HG03575 (cell line): ENCODE data around the gene TSPAN5.
A peak's percentile ranks its signal among the peaks of the same experiment; 100 is the strongest.

ENCODE experiments used
- ATAC-seq: cut with Tn5 transposase; IDR thresholded peaks from one replicate; pipeline ENCODE4 v1.9.1; 2021; ENCODE audit not compliant: unreplicated experiment, insufficient number of reproducible peaks, low FRiP score; ENCODE audit errors: extremely low read depth

TSPAN5 gene

DNA sequence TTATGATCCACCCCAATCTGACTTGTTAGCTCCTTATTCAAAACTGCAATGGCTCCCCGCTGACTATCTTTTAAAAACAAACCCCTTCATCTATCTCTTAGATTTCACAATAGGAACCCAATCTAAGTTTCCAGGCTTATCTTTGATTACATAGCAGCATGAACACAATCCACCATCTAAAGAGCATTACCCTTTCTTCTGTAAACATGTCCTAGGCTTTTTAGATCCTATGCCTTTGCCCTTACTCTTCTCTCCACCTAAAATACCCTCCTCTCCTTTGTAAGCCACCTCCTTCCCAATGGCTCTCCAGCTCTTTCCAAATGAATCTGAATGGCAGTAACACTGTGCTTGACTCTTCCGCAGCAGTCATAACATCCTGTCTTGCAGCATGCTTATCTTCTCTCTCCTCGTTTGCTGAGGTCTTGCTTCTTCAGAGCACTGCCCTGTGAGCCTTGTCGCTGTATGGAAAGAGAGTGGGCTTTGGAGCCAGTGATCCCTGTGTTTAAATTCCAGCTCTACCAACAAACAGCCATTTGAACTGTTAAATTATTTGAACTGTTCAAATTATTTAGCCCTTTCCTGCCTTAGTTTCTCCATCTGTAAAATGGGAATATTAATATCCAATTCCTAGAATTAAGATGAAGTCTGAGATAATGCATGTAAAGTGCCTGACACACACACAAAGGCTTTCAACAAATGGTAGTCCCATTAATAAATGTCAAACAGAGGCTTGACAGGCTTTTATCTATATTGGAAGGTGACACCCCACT lies 16.2 kb upstream of the TSPAN5 start:
- ATAC-seq, result no peak

GRCh38 chr4:98673978-98674377 lies 15.6 kb upstream of the TSPAN5 start:
- ATAC-seq, result no peak

DNA sequence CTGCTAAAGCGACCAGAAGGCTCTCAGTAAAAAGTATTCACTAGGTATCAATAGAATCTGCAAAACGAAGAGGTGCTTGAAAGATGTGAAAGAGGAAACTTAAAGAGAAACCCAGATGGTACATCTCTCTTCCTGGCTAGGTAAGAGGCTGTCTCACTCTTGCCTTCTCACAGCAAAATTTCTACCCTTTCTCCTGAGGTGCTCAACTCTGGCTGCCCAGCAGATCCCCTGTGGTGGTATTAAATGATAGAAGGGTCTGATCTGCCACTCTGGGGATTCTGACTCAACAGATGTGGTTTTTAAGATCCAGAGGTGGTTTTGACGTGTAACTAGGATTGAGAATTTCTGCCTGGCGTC lies 14.9 kb upstream of the TSPAN5 start:
- ATAC-seq, result no peak

- ATAC-seq, result no peak
Observed at GRCh38 chr4:98672583-98673287, 14.3 kb upstream of the TSPAN5 start.

GRCh38 chr4:98671131-98671530 lies 12.7 kb upstream of the TSPAN5 start:
- ATAC-seq, result no peak

DNA sequence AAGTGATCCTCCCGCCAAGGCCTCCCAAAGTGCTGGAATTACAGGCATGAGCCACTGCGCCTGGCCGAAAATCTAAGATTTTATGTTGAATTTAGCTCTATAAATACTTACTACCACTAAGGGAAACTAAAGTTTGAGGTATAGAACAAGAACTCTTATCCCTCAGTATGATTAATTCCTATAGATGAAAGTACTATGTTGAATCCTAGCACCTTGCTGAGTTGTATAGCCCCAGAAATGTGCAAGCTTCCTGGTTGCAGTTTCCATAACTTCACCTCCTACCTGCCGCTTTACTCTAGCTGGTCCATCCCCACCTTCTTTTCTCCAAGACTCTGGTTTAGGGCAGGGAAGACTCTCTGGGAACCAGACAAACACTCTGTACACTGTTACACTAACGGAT lies 11.8 kb upstream of the TSPAN5 start:
- no peak for ATAC-seq

DNA sequence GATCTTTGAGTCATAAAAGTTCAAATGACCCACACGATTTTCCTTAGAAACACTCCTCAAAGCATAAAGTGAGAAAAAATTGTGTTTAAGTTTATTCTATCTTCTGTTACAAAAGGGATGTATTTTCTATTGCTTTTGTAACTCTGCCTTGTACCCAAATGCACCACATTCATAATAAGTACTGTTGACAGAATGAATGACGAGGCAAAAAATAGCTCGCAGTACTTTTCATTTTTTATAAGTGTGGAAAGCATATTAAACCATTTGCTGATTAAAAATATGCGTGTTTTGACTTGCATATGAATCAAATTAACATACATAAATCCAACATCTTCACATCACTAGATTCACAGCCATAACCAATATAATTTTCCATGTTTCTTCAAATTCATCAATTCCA lies 11.2 kb upstream of the TSPAN5 start:
- ATAC-seq, result no peak

DNA sequence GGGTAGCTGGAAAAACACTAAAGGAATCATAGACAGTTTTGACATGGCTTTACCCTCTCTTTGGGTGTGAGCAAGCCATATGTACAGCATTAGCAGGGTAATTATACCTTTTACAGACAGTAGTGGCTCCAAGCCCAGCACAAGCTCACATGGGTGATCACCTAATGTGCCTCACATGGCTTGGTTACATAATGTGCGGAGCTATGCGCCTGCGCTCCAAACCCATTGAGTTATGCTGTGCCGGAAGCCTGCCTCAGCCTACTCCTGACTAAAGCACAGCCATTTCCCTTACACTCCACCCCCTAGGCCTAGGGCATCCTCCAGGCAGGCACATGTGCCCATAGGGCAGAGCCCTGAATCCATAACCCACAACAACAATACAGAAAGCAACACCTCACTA lies 6.5 kb upstream of the TSPAN5 start:
- ATAC-seq, result no peak

- ATAC-seq, result peak; percentile 79
Observed at GRCh38 chr4:98663226-98664006, 5.0 kb upstream of the TSPAN5 start.

- ATAC-seq, result no peak
Observed at GRCh38 chr4:98662626-98663225, 4.3 kb upstream of the TSPAN5 start.

GRCh38 chr4:98662055-98662453 lies 3.6 kb upstream of the TSPAN5 start:
- no peak for ATAC-seq

GRCh38 chr4:98661371-98662054 lies 3.1 kb upstream of the TSPAN5 start:
- no peak for ATAC-seq

DNA sequence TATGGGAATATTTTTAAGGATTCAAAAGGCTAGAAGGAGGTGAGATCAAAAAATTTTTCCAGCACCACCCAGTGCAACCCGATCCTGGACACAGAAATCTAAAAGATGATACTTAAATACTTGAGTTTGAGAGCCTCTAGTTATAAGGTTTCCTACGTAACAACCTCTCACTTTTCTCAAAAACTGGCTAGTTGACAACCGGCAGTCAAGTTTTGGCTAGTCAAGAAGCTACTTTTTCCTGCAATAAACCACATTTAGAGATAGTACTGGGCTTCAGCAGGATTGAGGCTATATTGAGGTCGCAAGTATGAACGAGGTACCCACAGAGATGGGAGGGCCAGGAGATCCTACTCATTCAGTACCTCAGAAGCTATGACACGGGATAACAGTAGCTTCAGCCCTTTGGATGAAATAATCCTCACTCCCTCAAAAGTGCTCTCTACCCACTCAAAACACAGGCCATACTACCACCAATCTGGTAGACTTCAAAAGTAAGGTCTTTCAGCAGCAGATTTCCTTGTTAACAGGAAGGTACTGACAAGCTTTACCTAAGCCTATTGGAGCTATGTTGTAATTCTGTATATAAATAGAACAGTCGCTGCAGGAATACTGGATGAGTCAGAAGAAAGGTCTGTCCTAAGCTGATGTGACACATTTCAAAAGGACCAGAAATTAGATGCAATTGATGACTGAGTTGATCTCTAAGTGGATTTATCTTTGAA lies 1.5 kb upstream of the TSPAN5 start:
- no peak for ATAC-seq

- ATAC-seq, result no peak
Observed at GRCh38 chr4:98659106-98659592, 738 bp upstream of the TSPAN5 start.

DNA sequence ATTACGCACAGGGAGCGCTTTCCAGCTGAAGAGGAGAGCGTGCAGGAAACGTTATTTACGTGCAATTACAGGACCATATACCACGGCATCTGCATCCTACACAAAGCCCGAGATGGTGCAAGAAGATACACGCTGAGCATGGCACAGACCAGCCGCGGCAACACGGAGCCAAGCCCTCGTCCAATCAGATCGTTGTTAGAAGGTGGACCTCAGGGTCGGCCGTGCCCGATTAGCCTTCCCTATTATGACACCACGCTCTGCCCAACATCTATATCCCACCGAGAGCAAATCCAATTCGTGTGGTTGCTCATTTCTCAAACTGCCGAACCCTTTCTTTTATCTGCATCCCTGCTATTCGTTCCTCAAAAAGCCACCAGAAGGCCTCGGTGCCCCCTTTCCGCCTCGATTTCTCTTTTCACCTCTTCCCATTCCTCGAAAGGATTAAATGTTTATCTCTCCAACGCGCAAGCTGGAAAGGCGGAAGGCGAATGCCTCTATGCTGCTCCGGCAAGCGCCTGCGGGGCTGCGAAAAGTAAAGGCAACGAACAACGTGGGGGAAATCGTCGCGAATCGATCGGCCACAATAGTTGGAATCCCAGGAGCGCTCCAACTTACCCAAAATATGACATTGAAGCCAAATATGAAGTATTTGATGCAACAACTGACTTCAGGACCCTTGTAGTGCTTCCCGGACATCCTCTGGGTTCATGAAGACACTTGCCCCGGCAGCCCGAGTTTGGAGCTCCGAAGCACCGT lies 702 bp downstream of the TSPAN5 start:
- no peak for ATAC-seq

DNA sequence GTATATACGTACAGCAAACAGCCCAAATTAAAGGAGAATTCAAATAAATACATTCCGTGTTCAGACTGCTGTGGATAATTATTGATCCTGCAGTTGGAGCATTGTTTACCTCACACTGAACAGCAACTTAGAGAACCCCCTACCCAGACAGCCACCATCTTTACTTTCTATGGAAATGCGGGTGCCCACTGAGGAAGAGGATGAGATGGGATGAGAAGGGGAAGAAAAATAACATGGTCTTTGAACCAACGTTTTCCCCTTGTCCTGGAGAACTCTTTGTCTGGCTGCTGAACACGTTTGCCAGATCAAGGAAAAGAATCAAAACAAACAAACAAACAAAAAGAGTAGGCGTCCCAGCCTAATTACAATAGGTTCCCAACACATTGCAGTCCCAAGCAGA lies 1.5 kb downstream of the TSPAN5 start:
- no peak for ATAC-seq

GRCh38 chr4:98656443-98656842 lies 2.0 kb downstream of the TSPAN5 start:
- no peak for ATAC-seq
